Neural cell (in vitro differentiated cells): Measurements from ENCODE around the gene IQGAP1. TPM values are rescaled to one million over a fixed set of nuclear protein-coding genes. Genes with fewer than 3 reads are reported as not detected.

ENCODE experiments used
- H2AFZ ChIP-seq: fragments of 200-600, 300-800 bp; sonication (generic), shearing (Covaris generic); 2 replicates; pipeline ENCODE4 v1.6.0; 2014; ENCODE audit warnings: low read depth, mild to moderate bottlenecking, antibody characterized with exemption, low read length, moderate library complexity
- H3F3A ChIP-seq: fragments of 200-600 bp; shearing (Covaris generic); 2 replicates; pipeline ENCODE4 v1.6.1; 2016; ENCODE audit warnings: mild to moderate bottlenecking, moderate library complexity, mixed read lengths, antibody characterized with exemption, low read length; ENCODE audit not compliant: insufficient read depth, poor library complexity, severe bottlenecking
- H3K27ac ChIP-seq: fragments of 200-600, 300-800 bp; sonication (generic), shearing (Covaris generic); 2 replicates; pipeline ENCODE4 v1.5.1; 2014; ENCODE audit warnings: mild to moderate bottlenecking, low read length, moderate library complexity
- H3K27me3 ChIP-seq: fragments of 300-800, 200-600 bp; sonication (generic), shearing (Covaris generic); 2 replicates; pipeline ENCODE4 v1.6.0; 2014; ENCODE audit warnings: mild to moderate bottlenecking, low read depth, low read length, moderate library complexity; ENCODE audit not compliant: insufficient read depth
- H3K36me3 ChIP-seq: fragments of 300-800, 200-600 bp; sonication (generic), shearing (Covaris generic); 2 replicates; pipeline ENCODE4 v1.5.1; 2014; ENCODE audit warnings: mild to moderate bottlenecking, antibody characterized with exemption, low read length, moderate library complexity; ENCODE audit not compliant: insufficient read depth
- H3K4me2 ChIP-seq: fragments of 300-800, 200-600 bp; sonication (generic), shearing (Covaris generic); 2 replicates; pipeline ENCODE4 v1.6.0; 2014; ENCODE audit warnings: mild to moderate bottlenecking, low read length
- H3K4me3 ChIP-seq: fragments of 300-800, 200-600 bp; sonication (generic), shearing (Covaris generic); 2 replicates; pipeline ENCODE4 v1.5.1; 2014; ENCODE audit warnings: mild to moderate bottlenecking, low read length, moderate library complexity
- H3K79me2 ChIP-seq: fragments of 200-600 bp; shearing (Covaris generic); replicated peaks from 2 replicates; pipeline ENCODE4 v1.6.0; 2014; ENCODE audit warnings: mild to moderate bottlenecking, low read length, moderate library complexity; ENCODE audit not compliant: insufficient read depth
- H3K9ac ChIP-seq: fragments of 300-800, 200-600 bp; sonication (generic), shearing (Covaris generic); 2 replicates; pipeline ENCODE4 v1.6.1; 2016; ENCODE audit warnings: mild to moderate bottlenecking, low read length, mixed read lengths
- H3K9me2 ChIP-seq: fragments of 200-600 bp; shearing (Covaris generic); 2 replicates; pipeline ENCODE4 v1.6.1; 2016; ENCODE audit warnings: mild to moderate bottlenecking, low read length, mixed read lengths; ENCODE audit not compliant: insufficient read depth
- H3K9me3 ChIP-seq: fragments of 200-600, 300-800 bp; sonication (generic), shearing (Covaris generic); 2 replicates; pipeline ENCODE4 v1.6.1; 2016; ENCODE audit warnings: mild to moderate bottlenecking, mixed run types, low read length, moderate library complexity, mixed read lengths
- H4K20me1 ChIP-seq: fragments of 200-600 bp; shearing (Covaris generic); 2 replicates; pipeline ENCODE4 v1.6.1; 2016; ENCODE audit warnings: mild to moderate bottlenecking, mixed run types; ENCODE audit not compliant: insufficient read depth
- CTCF ChIP-seq: fragments of 450-650 bp; IDR thresholded peaks from 2 replicates; pipeline ENCODE4 v1.5.1; 2014; ENCODE audit warnings: antibody characterized with exemption, mild to moderate bottlenecking, moderate library complexity; ENCODE audit not compliant: poor library complexity, severe bottlenecking
- EP300 ChIP-seq: fragments of 450-650 bp; conservative IDR thresholded peaks from 2 replicates; pipeline ENCODE4 v1.6.1; 2014; ENCODE audit warnings: antibody characterized with exemption, mild to moderate bottlenecking, moderate library complexity; ENCODE audit not compliant: poor library complexity, severe bottlenecking
- EZH2 ChIP-seq: fragments of 200-600, 300-800 bp; shearing (Covaris generic), sonication (generic); IDR thresholded peaks from 2 replicates; pipeline ENCODE4 v1.6.1; 2014; ENCODE audit warnings: antibody characterized with exemption, low read length, borderline replicate concordance, mild to moderate bottlenecking; ENCODE audit not compliant: insufficient read depth, poor library complexity, severe bottlenecking
- MXI1 ChIP-seq: fragments of 450-650 bp; conservative IDR thresholded peaks from 2 replicates; pipeline ENCODE4 v1.6.1; 2014; ENCODE audit warnings: antibody characterized with exemption, mild to moderate bottlenecking; ENCODE audit not compliant: poor library complexity, severe bottlenecking
- POLR2AphosphoS5 ChIP-seq: IDR thresholded peaks from 2 replicates; pipeline ENCODE4 v1.6.1; 2012
- RAD21 ChIP-seq: fragments of 450-650 bp; conservative IDR thresholded peaks from 2 replicates; pipeline ENCODE4 v1.6.1; 2014; ENCODE audit warnings: antibody characterized with exemption, mild to moderate bottlenecking, moderate library complexity
- REST ChIP-seq: IDR thresholded peaks from 2 replicates; pipeline ENCODE4 v1.6.1; 2012; ENCODE audit warnings: borderline replicate concordance
- SMC3 ChIP-seq: fragments of 450-650 bp; conservative IDR thresholded peaks from 2 replicates; pipeline ENCODE4 v1.6.1; 2014; ENCODE audit warnings: antibody characterized with exemption, mild to moderate bottlenecking, moderate library complexity; ENCODE audit not compliant: poor library complexity
- TAF1 ChIP-seq: IDR thresholded peaks from 2 replicates; pipeline ENCODE4 v1.6.1; 2012; ENCODE audit warnings: low read depth
- polyA plus RNA-seq: library from polyadenylated mRNA; depleted of rRNA; stranded (reverse); fragments of >200 nt; gene quantifications from 2 replicates; pipeline ENCODE4 v1.2.3, GENCODE V29; 2014

Gene IQGAP1
- polyA plus RNA-seq, 1 donor from 2014 or later: 16.6 TPM

- no peak overlapping the region for H3K4me3 ChIP-seq
- no peak overlapping the region for H3K9ac ChIP-seq
- H3K9me3 ChIP-seq: no peaks in the 10 kb centered on the region
- H4K20me1 ChIP-seq: no peaks in the 10 kb centered on the region
- H3K4me2 ChIP-seq: no peak overlapping the region
- H3K9me2 ChIP-seq: no peaks in the 10 kb centered on the region
- no peaks in the 10 kb centered on the region for H3K36me3 ChIP-seq
- H2AFZ ChIP-seq: no peak overlapping the region
- H3K27me3 ChIP-seq: no peaks in the 10 kb centered on the region
- no peaks in the 10 kb centered on the region for H3F3A ChIP-seq
- TF ChIP-seq POLR2AphosphoS5: no peak
- no peak for TF ChIP-seq CTCF
- no peak for TF ChIP-seq EZH2
- TF ChIP-seq RAD21: no peak
- no peak for TF ChIP-seq EP300
- no peak for TF ChIP-seq TAF1
- TF ChIP-seq REST: no peak
- peaks cover 7% of the 10 kb centered on the region for H3K79me2 ChIP-seq
- no peak overlapping the region for H3K27ac ChIP-seq
These were observed 19.3 kb downstream of the IQGAP1 start for GRCh38 chr15:90407336-90407735.

- peaks cover 7% of the 10 kb centered on the region for H3K79me2 ChIP-seq
- H3K4me2 ChIP-seq: no peak overlapping the region
- no peaks in the 10 kb centered on the region for H3K36me3 ChIP-seq
- H4K20me1 ChIP-seq: no peaks in the 10 kb centered on the region
- no peak overlapping the region for H3K27ac ChIP-seq
- no peak overlapping the region for H2AFZ ChIP-seq
- H3K27me3 ChIP-seq: no peaks in the 10 kb centered on the region
- H3K9ac ChIP-seq: no peak overlapping the region
- H3K4me3 ChIP-seq: no peak overlapping the region
- no peaks in the 10 kb centered on the region for H3K9me3 ChIP-seq
- no peaks in the 10 kb centered on the region for H3F3A ChIP-seq
- no peak for TF ChIP-seq TAF1
- TF ChIP-seq REST: no peak
- no peak for TF ChIP-seq MXI1
- no peak for TF ChIP-seq POLR2AphosphoS5
- no peak for TF ChIP-seq SMC3
- no peak for TF ChIP-seq RAD21
- TF ChIP-seq CTCF: no peak
- TF ChIP-seq EZH2: no peak
- no peak for TF ChIP-seq EP300
- no peaks in the 10 kb centered on the region for H3K9me2 ChIP-seq
These were observed 19.9 kb downstream of the IQGAP1 start for GRCh38 chr15:90407871-90408317.
